ENCODE results near the gene NPAS2. TPM values are rescaled to one million over a fixed set of nuclear protein-coding genes. Genes with fewer than 3 reads are reported as not detected.

NPAS2 gene
- total RNA-seq, 4 donors from 2014 or later, result 63.0 to 134 (median 115) TPM

DNA sequence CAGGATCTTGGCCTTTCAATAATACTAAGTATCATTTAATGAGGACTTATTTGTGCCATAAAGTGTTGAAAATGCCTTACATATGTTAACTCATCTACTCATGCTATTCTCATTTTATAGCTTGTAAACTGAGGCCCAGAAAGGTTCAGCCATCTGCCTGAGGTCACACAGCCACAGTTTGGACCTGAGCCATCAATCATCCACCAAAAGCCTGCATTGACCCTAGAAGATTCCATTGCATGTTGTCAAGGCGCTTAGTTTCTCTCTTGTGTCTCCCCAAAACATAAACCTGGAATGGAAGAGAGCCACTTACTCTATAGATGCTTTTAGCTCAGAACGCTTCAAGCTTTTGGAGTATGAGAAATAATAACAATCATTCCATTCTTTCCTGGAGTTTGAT is 26.8 kb downstream of the NPAS2 start:
- Histone ChIP-seq H3K36me3 (no peaks in the 10 kb centered on the region), H3K27ac (no peak overlapping the region), H3K27me3 (no peaks in the 10 kb centered on the region), H3K4me1 (peaks cover 0 to 17% (median 8%) of the 10 kb centered on the region in 4 donors), H3K4me3 (no peak overlapping the region), H3K9me3 (no peaks in the 10 kb centered on the region)
- intact Hi-C loops (cut with DNase I; ENCODE audit: low total_unique reads) (no loop called here), in situ Hi-C loops (cut with MboI; ENCODE audit: low pct_ligation_motif_present in 1 of 4, low pct_unique_long_range_greater_than_20kb in 1 of 4, low sequenced_read_pairs in 3 of 4) (no loop called here)
- no peak for DNase-seq
- TF ChIP-seq POLR2AphosphoS5 (IDR thresholded peaks at IDR 0.05) (no peak), POLR2A (IDR thresholded peaks at IDR 0.05) (no peak), EP300 (IDR thresholded peaks at IDR 0.05; ENCODE audit: low read depth) (no peak)
- TF ChIP-seq, protein P1, sequence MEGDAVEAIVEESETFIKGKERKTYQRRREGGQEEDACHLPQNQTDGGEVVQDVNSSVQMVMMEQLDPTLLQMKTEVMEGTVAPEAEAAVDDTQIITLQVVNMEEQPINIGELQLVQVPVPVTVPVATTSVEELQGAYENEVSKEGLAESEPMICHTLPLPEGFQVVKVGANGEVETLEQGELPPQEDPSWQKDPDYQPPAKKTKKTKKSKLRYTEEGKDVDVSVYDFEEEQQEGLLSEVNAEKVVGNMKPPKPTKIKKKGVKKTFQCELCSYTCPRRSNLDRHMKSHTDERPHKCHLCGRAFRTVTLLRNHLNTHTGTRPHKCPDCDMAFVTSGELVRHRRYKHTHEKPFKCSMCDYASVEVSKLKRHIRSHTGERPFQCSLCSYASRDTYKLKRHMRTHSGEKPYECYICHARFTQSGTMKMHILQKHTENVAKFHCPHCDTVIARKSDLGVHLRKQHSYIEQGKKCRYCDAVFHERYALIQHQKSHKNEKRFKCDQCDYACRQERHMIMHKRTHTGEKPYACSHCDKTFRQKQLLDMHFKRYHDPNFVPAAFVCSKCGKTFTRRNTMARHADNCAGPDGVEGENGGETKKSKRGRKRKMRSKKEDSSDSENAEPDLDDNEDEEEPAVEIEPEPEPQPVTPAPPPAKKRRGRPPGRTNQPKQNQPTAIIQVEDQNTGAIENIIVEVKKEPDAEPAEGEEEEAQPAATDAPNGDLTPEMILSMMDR (IDR thresholded peaks at IDR 0.05), result no peak
- WGBS, 2 donors (ENCODE audit: low coverage in 1 of 2), result 80 to 92% methylated on average over 1 to 2 of the region's 2 CpGs

DNA sequence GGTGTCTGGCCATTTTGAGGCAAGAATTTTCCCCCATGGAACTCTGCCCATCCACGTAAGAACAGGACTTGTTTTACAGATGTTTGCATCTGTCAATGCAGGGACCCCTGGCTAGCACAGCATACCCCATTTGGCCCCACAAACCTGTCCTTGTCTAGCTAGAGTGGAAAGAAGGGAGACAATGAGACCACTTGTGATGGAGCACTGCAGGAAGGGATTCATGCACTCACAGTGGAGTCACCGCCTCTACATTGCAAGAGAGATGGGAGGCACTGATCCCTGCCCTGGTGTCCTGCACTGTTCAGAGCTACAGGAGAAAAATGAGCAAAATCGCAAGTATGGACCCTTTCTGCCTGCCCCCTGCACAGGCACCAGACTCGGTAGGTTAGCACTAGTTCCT is 32.5 kb downstream of the NPAS2 start:
- 80 to 92% methylated on average over 3 to 4 of the region's 4 CpGs for WGBS, 2 donors (ENCODE audit: low coverage in 1 of 2)
- H3K27me3 ChIP-seq, result no peaks in the 10 kb centered on the region
- H3K9me3 ChIP-seq, result no peaks in the 10 kb centered on the region
- peaks cover 0 to 7% (median 0%) of the 10 kb centered on the region in 4 donors for H3K4me1 ChIP-seq
- H3K36me3 ChIP-seq, result no peaks in the 10 kb centered on the region
- no peak for DNase-seq
- intact Hi-C loops (cut with DNase I; ENCODE audit: low total_unique reads) (no loop called here), in situ Hi-C loops (cut with MboI; ENCODE audit: low pct_ligation_motif_present in 1 of 4, low pct_unique_long_range_greater_than_20kb in 1 of 4, low sequenced_read_pairs in 3 of 4) (no loop called here)
- TF ChIP-seq POLR2A (IDR thresholded peaks at IDR 0.05) (no peak), EP300 (IDR thresholded peaks at IDR 0.05; ENCODE audit: low read depth) (no peak), POLR2AphosphoS5 (IDR thresholded peaks at IDR 0.05) (no peak)
- TF ChIP-seq, protein P1 (IDR thresholded peaks at IDR 0.05), result no peak
- no peak overlapping the region for H3K4me3 ChIP-seq
- no peak overlapping the region for H3K27ac ChIP-seq

DNA sequence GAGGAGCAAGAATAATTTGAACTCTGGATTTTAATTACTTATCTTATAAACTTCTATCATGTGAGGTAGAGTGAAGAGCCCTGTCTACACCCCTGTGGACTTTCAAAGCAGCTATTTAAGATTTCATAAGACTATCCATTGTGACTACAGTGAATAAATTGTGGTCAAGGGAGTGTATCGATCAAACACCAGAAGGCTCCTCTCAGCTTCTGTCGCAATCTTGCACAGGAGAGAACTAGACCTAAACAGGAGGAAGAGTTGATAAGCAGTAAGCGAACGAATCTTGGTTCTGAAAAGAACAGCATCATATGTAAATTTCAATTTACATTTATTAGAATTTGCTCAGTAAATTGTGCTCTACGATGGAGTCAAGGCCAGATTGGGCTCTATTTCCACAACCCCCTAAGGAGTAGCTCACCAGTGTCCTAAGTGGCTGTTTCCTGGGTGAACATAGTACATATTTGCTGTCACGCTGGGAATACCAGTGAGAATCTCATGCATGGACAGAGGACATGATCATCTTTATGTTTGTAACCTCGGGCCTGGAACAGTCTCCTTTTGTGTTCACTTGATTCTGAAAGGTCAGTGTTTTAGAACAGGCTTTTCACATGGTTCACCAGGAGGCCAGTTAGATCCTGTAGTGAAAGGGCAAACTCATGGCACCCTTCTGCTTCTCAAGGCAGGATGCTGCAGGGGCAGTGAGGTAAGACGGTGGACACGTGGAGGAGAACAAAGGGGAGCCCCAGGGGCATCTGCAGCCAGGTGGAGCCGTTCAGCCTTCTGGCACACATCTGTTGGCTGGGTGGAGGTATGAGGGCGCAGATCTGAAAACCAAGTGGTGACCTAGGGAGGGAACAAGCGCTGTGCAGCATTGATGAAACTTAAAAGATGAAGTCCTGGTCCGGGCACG is 33.3 kb downstream of the NPAS2 start:
- in situ Hi-C loops (cut with MboI; ENCODE audit: low pct_ligation_motif_present in 1 of 4, low pct_unique_long_range_greater_than_20kb in 1 of 4, low sequenced_read_pairs in 3 of 4), result no loop called here
- H3K36me3 ChIP-seq, result no peaks in the 10 kb centered on the region
- H3K27ac ChIP-seq, result no peak overlapping the region
- no peak for DNase-seq
- intact Hi-C loops (cut with DNase I; ENCODE audit: low total_unique reads), result no loop called here
- peaks cover 0 to 8% (median 0%) of the 10 kb centered on the region in 4 donors for H3K4me1 ChIP-seq
- TF ChIP-seq EP300 (IDR thresholded peaks at IDR 0.05; ENCODE audit: low read depth) (no peak), POLR2AphosphoS5 (IDR thresholded peaks at IDR 0.05) (no peak), POLR2A (IDR thresholded peaks at IDR 0.05) (no peak)
- TF ChIP-seq, protein P1 (IDR thresholded peaks at IDR 0.05), result no peak
- WGBS, 2 donors (ENCODE audit: low coverage in 1 of 2), result 85 to 91% methylated on average over 7 to 14 of the region's 14 CpGs
- H3K9me3 ChIP-seq, result no peaks in the 10 kb centered on the region
- no peak overlapping the region for H3K4me3 ChIP-seq
- H3K27me3 ChIP-seq, result no peaks in the 10 kb centered on the region

DNA sequence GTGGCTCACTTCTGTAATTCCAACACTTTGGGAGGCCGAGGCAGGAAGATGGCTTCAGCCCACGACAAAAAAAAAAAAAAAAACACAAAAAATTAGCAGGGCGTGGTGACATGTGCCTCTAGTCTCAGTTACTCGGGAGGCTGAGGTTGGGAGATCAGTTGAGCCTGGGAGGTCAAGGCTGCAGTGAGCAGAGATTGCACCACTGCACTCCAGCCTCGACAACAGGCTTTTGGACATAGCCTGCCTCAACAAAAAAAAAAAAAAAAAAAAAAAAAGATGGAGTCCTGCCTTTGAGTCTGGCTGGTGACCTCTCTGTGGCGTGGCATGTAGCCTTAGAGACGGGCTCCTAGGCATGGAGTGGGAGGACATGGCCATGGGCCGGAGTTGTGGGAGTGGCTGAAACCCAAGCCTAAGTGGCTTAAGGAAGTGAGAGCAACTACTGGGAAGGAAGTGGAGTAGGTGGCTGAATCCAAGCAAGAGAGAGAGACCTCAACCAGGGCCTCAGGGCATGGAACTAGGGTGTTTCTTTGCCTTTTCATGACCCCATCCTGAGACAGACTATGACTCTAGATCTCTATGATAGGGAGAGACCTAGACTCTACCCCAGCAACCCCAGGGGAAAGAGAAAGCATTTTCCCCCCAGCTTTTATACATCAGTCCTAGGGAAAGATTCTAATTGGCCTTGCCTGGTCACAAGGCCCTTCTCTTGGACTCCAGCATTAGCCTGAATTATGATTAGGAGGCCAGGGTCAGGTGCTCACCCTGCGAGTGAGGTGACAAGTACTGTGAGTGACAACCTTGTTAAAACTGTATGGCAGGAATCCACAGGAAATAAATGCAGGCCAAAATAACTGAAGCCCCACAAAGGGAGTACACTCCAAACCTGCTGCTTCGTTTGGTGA is 34.2 kb downstream of the NPAS2 start:
- DNase-seq, result no peak
- Histone ChIP-seq H3K4me1 (peaks cover 0 to 8% (median 0%) of the 10 kb centered on the region in 4 donors), H3K27me3 (no peaks in the 10 kb centered on the region), H3K27ac (no peak overlapping the region), H3K36me3 (no peaks in the 10 kb centered on the region), H3K9me3 (no peaks in the 10 kb centered on the region), H3K4me3 (no peak overlapping the region)
- no peak for TF ChIP-seq EP300 (IDR thresholded peaks at IDR 0.05; ENCODE audit: low read depth)
- in situ Hi-C loops (cut with MboI; ENCODE audit: low pct_ligation_motif_present in 1 of 4, low pct_unique_long_range_greater_than_20kb in 1 of 4, low sequenced_read_pairs in 3 of 4) (no loop called here), intact Hi-C loops (cut with DNase I; ENCODE audit: low total_unique reads) (no loop called here)
- WGBS, 2 donors (ENCODE audit: low coverage in 1 of 2), result 84 to 87% methylated on average over 7 to 10 of the region's 10 CpGs

Measured in transverse colon (tissue), 4 donors.